AG04450 (cell line): ENCODE measurements around the gene ZNF385A. TPM values are rescaled to one million over a fixed set of nuclear protein-coding genes. Genes with fewer than 3 reads are reported as not detected.

Experiments used
- CTCF ChIA-PET: fragments of 300-600, 350-600 bp; formaldehyde crosslinking; extraction: SDS; loops from one replicate; lab custom pipeline; 2022; ENCODE audit warnings: antibody characterized with exemption, inconsistent platforms; lab: Charles Lee
- POLR2A ChIA-PET: fragments of 350-600 bp; formaldehyde crosslinking; extraction: SDS; loops from one replicate; lab custom pipeline; 2021; ENCODE audit warnings: antibody characterized with exemption, inconsistent platforms; lab: Yijun Ruan, JAX
- DNase-seq: peaks from one replicate; pipeline ENCODE4 v3.0.0-alpha.2; 2011; ENCODE audit warnings: low read depth, low spot score
- H3K27ac ChIP-seq: one replicate; pipeline ENCODE4 v1.5.1; 2012; ENCODE audit warnings: low read depth, low read length, control low read depth
- H3K27me3 ChIP-seq: one replicate; pipeline ENCODE4 v1.6.0; 2012; ENCODE audit warnings: low read length; ENCODE audit not compliant: control insufficient read depth, insufficient read depth
- H3K4me3 ChIP-seq: 2 replicates; pipeline ENCODE4 v1.5.1; 2011; ENCODE audit warnings: mild to moderate bottlenecking, low read depth, low read length, control low read depth
- H3K9me3 ChIP-seq: 2 replicates; pipeline ENCODE4 v1.5.1; 2012; ENCODE audit warnings: low read length; ENCODE audit not compliant: control insufficient read depth, insufficient read depth
- polyA plus RNA-seq: library from polyadenylated mRNA; depleted of rRNA; stranded (reverse); fragments of >200 nt; gene quantifications from 2 replicates; pipeline ENCODE4 v1.2.3, GENCODE V29; 2011
- TF ChIP-seq, protein P1 (sequence below): IDR thresholded peaks from 2 replicates; pipeline ENCODE4 v1.5.1; 2011; ENCODE audit warnings: low read depth, low read length, control low read depth, inconsistent platforms

The ZNF385A gene
- polyA plus RNA-seq, 1 experiment, result 1.5 TPM

DNA sequence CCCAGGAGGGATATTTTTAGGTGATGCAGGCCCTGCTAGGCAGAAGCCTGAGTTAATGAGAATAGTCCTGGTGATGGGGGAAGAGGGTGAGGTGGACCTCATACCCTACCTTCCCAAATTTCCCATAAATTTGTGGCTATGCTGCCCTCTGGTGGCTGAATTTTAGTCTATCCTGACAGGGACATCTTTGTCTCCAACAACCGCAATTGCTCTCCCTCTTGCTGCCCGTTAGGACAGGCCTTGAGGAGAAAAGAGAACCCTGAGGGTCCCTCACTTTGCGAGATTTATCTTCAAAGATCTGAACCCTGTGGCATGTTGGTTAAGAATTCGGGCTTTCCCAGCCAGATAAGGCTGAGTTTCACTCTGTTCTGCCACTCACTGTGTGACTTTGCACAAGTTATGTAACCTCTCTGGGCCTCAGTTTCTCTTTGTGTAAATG lies 9.8 kb upstream of the ZNF385A start:
- H3K4me3 ChIP-seq, result no peak overlapping the region
- H3K27ac ChIP-seq, result no peak overlapping the region
- POLR2A ChIA-PET, result interaction anchor here (1.0 kb wide), 1 partner anchor 24 kb away, joined by 3 read pairs; no protein-coding TSS in a partner anchor
- no peaks in the 10 kb centered on the region for H3K9me3 ChIP-seq
- no peak for DNase-seq
- CTCF ChIA-PET, result interaction anchor here (0.9 to 2.7 kb wide), 8 partner anchors 9 to 45 kb away, joined by 3 to 25 read pairs (median 12); partner anchors contain the start of gene ZNF385A
- TF ChIP-seq, protein P1, sequence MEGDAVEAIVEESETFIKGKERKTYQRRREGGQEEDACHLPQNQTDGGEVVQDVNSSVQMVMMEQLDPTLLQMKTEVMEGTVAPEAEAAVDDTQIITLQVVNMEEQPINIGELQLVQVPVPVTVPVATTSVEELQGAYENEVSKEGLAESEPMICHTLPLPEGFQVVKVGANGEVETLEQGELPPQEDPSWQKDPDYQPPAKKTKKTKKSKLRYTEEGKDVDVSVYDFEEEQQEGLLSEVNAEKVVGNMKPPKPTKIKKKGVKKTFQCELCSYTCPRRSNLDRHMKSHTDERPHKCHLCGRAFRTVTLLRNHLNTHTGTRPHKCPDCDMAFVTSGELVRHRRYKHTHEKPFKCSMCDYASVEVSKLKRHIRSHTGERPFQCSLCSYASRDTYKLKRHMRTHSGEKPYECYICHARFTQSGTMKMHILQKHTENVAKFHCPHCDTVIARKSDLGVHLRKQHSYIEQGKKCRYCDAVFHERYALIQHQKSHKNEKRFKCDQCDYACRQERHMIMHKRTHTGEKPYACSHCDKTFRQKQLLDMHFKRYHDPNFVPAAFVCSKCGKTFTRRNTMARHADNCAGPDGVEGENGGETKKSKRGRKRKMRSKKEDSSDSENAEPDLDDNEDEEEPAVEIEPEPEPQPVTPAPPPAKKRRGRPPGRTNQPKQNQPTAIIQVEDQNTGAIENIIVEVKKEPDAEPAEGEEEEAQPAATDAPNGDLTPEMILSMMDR, result peak; percentile 70
- no peaks in the 10 kb centered on the region for H3K27me3 ChIP-seq

DNA sequence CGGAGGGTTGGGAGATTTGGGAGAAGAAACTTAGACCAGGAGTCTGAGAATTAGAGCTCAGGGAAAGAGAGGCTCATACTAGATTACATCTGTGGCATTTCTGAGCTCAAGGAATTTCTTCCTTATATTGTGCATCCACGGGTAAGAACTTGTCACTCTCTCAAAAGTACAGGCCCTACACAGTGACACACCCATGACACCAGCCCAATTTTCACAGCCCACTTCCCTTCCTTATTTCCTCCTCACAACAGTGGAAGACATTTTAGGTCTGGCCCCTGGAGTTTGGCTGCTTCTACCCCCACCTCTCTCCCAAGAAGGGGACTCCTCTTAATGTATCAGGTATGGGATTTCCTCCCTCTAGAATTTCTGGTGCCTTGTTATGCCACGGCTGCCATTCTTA lies 9.2 kb upstream of the ZNF385A start:
- no peak for DNase-seq
- Histone ChIP-seq H3K9me3 (no peaks in the 10 kb centered on the region), H3K27me3 (no peaks in the 10 kb centered on the region), H3K27ac (no peak overlapping the region), H3K4me3 (no peak overlapping the region)
- ChIA-PET CTCF (interaction anchor here (0.6 to 2.7 kb wide), 14 partner anchors 10 to 173 kb away, joined by 3 to 25 read pairs (median 8); partner anchors contain the start of genes COPZ1 and ZNF385A), POLR2A (interaction anchor here (1.0 kb wide), 1 partner anchor 24 kb away, joined by 3 read pairs; no protein-coding TSS in a partner anchor)
- TF ChIP-seq, protein P1, result no peak

DNA sequence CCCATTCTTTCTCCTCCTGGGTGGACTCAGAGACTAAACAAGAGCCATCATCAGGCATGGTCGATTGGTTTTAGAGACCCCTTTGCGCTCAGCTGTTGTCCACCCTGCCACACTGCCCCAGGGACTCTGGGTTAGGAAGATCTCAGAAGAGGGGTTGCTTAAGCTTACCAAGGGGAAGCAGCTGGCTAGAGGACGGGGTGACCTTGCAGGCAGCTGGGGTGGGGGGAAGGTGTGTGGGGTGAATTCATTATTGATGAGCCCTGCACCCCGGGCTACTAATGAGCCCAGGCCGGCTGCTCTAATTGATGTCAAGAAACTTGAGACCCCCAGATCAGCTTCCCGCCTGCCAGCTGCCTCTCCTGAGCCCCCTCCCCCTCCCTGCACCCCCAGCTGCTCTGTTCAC lies 8.7 kb upstream of the ZNF385A start:
- TF ChIP-seq, protein P1, result no peak
- ChIA-PET CTCF (interaction anchor here (0.6 to 2.7 kb wide), 15 partner anchors 10 to 173 kb away, joined by 3 to 25 read pairs (median 6); partner anchors contain the start of genes COPZ1 and ZNF385A), POLR2A (interaction anchor here (1.0 kb wide), 1 partner anchor 23 kb away, joined by 3 read pairs; no protein-coding TSS in a partner anchor)
- no peak for DNase-seq
- Histone ChIP-seq H3K27ac (no peak overlapping the region), H3K27me3 (no peaks in the 10 kb centered on the region), H3K4me3 (no peak overlapping the region), H3K9me3 (no peaks in the 10 kb centered on the region)

DNA sequence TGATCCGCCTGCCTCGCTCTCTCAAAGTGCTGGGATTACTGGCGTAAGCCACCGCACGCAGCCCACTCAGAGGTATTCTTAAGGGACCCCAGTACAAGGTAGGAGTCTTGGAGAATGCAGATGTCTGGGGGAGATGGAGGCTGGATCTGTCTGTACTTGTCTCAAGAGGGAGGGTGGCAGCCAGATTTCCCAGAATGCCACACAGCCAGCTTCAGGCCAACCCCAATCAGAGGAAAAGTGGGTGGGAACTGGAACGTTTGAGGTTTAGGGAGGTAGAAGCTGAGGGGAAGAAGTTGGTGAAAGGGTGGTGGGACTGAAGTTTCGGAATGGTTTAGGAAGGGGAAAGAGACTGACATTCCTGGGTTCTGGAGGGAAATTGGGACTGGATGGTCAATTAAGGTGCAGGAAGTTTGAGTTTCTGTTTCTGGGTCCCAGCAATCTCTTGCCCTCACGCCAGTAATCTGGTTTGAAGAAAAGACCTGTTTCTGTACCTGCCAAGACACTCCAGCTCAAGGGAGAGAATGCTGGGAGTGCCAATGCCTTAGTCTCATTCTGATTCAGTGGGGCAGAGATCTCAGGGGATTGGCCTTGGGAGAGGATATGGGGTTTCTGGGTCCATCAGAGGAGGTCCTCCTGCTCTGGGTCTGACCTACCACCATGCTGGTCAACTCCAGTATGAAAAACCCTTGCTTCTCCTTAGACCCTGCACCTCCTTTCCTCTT lies 8.1 kb upstream of the ZNF385A start:
- POLR2A ChIA-PET, result interaction anchor here (0.6 kb wide), 1 partner anchor 24 kb away, joined by 4 read pairs; no protein-coding TSS in a partner anchor
- CTCF ChIA-PET, result interaction anchor here (0.6 to 2.7 kb wide), 9 partner anchors 8 to 131 kb away, joined by 3 to 25 read pairs (median 12); partner anchors contain the start of gene ZNF385A
- DNase-seq, result no peak
- no peaks in the 10 kb centered on the region for H3K9me3 ChIP-seq
- H3K4me3 ChIP-seq, result no peak overlapping the region
- TF ChIP-seq, protein P1, result no peak
- no peaks in the 10 kb centered on the region for H3K27me3 ChIP-seq
- H3K27ac ChIP-seq, result no peak overlapping the region
